Measurements from ENCODE around the gene FZD2. TPM values are rescaled to one million over a fixed set of nuclear protein-coding genes. Genes with fewer than 3 reads are reported as not detected.

FZD2 gene
- total and polyA plus RNA-seq, 2 of the 4 experiments (the other 2 are of a cell fraction): 21.3 to 130 TPM

DNA sequence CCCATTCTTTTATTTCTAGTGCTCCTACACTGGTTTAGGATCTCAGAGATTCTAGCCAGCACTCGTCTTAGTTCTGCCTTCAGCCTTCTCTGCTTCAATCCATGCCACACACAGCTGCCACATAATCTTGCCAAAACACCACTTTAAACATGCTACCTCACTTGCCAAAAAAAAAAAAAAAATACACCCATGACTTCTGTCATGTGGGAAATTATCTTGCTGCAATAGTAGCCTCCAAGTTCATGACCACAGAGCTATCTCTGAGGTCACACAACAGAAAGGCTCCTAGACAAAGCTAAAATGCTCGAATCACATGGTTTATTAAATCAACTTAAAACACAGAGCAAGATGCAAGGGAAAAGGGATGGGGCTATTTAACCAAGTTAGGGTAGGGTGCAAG lies 18.1 kb downstream of the FZD2 start:
- no peak overlapping the region for H3K9ac ChIP-seq (ENCODE audit: low read depth, low read length)
- H4K5ac ChIP-seq (ENCODE audit: low read depth, low read length): no peak overlapping the region
- H3K9me3 ChIP-seq (ENCODE audit: control insufficient read depth, insufficient read depth, low read length): no peaks in the 10 kb centered on the region
- H2BK15ac ChIP-seq (ENCODE audit: low read depth, low read length): no peak overlapping the region
- dilution Hi-C loops (cut with HindIII; ENCODE audit: low sequenced_read_pairs, unreplicated experiment) (no loop called here), in situ Hi-C loops (cut with MboI; ENCODE audit: low sequenced_read_pairs) (no loop called here), intact Hi-C loops (cut with micrococcal nuclease) (no loop called here)
- H3K27me3 ChIP-seq (ENCODE audit: control insufficient read depth, insufficient read depth, low read length): peaks cover 9% of the 10 kb centered on the region
- no peak overlapping the region for H3K56ac ChIP-seq (ENCODE audit: extremely low read depth, insufficient read depth, low read length)
- BruUV-seq (replicated peaks): no TSS peak
- H2BK120ac ChIP-seq (ENCODE audit: low read depth, low read length): no peak overlapping the region
- no peak overlapping the region for H3K14ac ChIP-seq (replicated peaks; ENCODE audit: low read depth, low read length)
- no peaks in the 10 kb centered on the region for H3K79me1 ChIP-seq (ENCODE audit: low read depth in 1 of 2, low read length in 2 of 2)
- H2AK5ac ChIP-seq (ENCODE audit: low read depth, low read length): no peak overlapping the region
- H3K18ac ChIP-seq (ENCODE audit: low read depth, low read length): no peak overlapping the region
- H2BK20ac ChIP-seq (ENCODE audit: low read depth, low read length): no peak overlapping the region
- no peak overlapping the region for H4K8ac ChIP-seq (ENCODE audit: low read depth in 2 of 2, low read length in 2 of 2)
- no peaks in the 10 kb centered on the region; the same call in 1 of the 2 replicates for H3K9me1 ChIP-seq (ENCODE audit: insufficient read depth, low read length)
- H4K20me1 ChIP-seq (ENCODE audit: insufficient read depth, low read length): no peaks in the 10 kb centered on the region
- TF ChIP-seq, protein P1, sequence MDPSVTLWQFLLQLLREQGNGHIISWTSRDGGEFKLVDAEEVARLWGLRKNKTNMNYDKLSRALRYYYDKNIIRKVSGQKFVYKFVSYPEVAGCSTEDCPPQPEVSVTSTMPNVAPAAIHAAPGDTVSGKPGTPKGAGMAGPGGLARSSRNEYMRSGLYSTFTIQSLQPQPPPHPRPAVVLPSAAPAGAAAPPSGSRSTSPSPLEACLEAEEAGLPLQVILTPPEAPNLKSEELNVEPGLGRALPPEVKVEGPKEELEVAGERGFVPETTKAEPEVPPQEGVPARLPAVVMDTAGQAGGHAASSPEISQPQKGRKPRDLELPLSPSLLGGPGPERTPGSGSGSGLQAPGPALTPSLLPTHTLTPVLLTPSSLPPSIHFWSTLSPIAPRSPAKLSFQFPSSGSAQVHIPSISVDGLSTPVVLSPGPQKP (IDR thresholded peaks at IDR 0.05; ENCODE audit: borderline replicate concordance, low read depth, low read length): no peak
- TF ChIP-seq MXI1 (IDR thresholded peaks at IDR 0.05; ENCODE audit: borderline replicate concordance, low read depth, low read length) (no peak), NFE2L2 (IDR thresholded peaks at IDR 0.05; ENCODE audit: low read depth, low read length) (no peak), RFX5 (IDR thresholded peaks at IDR 0.05; ENCODE audit: low read depth, low read length) (no peak), CEBPB (IDR thresholded peaks at IDR 0.05; ENCODE audit: low read depth, low read length) (no peak), POLR2A (IDR thresholded peaks at IDR 0.05; ENCODE audit: low read depth, low read length) (no peak), BHLHE40 (IDR thresholded peaks at IDR 0.05; ENCODE audit: low read depth, low read length) (no peak), RCOR1 (IDR thresholded peaks at IDR 0.05; ENCODE audit: insufficient replicate concordance, low read length) (no peak)
- TF ChIP-seq, protein P2, sequence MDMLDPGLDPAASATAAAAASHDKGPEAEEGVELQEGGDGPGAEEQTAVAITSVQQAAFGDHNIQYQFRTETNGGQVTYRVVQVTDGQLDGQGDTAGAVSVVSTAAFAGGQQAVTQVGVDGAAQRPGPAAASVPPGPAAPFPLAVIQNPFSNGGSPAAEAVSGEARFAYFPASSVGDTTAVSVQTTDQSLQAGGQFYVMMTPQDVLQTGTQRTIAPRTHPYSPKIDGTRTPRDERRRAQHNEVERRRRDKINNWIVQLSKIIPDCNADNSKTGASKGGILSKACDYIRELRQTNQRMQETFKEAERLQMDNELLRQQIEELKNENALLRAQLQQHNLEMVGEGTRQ (IDR thresholded peaks at IDR 0.05; ENCODE audit: low read depth, low read length): no peak
- H3K27ac ChIP-seq (ENCODE audit: insufficient read depth, low read length): no peak overlapping the region
- 57% methylated on average over 1 of the region's 2 CpGs; no CpG with 5 or more reads in 1 of the 2 experiments for WGBS, 2 experiments (ENCODE audit: extremely low coverage in 2 of 2, insufficient read length in 1 of 2)
- H2BK5ac ChIP-seq (ENCODE audit: low read depth, low read length, poor library complexity, severe bottlenecking): no peak overlapping the region
- H2AK9ac ChIP-seq (replicated peaks; ENCODE audit: low read depth, low read length, poor library complexity): no peak overlapping the region
- H3K4me2 ChIP-seq (ENCODE audit: low read depth, low read length): no peak overlapping the region
- no peak overlapping the region for H2AFZ ChIP-seq (replicated peaks; ENCODE audit: low read length, poor library complexity)
- POLR2A ChIA-PET (ENCODE audit: unreplicated experiment): no interaction called here
- ATAC-seq (ENCODE audit: low read depth) (no peak), DNase-seq (no peak)
- CTCF ChIA-PET: no interaction called here
- H4K91ac ChIP-seq (ENCODE audit: insufficient read depth, low read depth, low read length): no peak overlapping the region
- no peaks in the 10 kb centered on the region for H3K36me3 ChIP-seq (ENCODE audit: control insufficient read depth, insufficient read depth, low read length)
- no peaks in the 10 kb centered on the region for H3K4me1 ChIP-seq (ENCODE audit: control insufficient read depth, insufficient read depth, low read length)
- no peak overlapping the region for H3K23ac ChIP-seq (ENCODE audit: low read depth, low read length)
- H3K4ac ChIP-seq (ENCODE audit: low read depth, low read length): no peak overlapping the region
- no peak overlapping the region for H3K4me3 ChIP-seq (ENCODE audit: insufficient read depth, low read depth, low read length)
